Skeletal muscle cell (primary cell): ENCODE measurements around the gene AP5S1.
"Not testable (repeated sequence)": the region's sequence is repeated elsewhere in the genome, so short reads cannot be mapped to it uniquely, and the experiment has no call there.

Source experiments
- DNase-seq: peaks from one replicate; pipeline ENCODE4 v3.0.0-alpha.2; 2010; ENCODE audit warnings: low read depth
- H3K4me3 ChIP-seq: 2 replicates; pipeline ENCODE4 v1.5.1; 2011; ENCODE audit warnings: low read depth, mild to moderate bottlenecking, control low read depth, low read length, moderate library complexity

AP5S1 gene

DNA sequence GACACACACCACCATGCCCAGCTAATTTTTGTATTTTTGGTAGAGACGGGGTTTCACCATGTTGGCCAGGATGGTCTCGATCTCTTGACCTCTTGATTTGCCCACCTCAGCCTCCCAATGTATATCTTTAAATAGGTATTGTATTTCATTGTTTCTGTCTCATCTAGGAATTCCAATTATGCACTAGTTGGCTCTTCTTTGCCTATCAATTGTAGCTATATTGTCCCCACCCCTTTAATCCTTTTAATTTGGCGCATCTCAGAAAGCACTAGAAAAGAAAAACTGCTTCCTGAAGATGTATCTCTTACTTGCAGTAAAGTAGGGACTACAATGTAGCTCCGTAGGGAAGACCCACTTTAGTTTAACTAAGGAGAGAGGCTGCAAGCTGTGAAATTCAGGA, 15.8 kb downstream of the AP5S1 start:
- no peak for DNase-seq
- H3K4me3 ChIP-seq = no peak overlapping the region

DNA sequence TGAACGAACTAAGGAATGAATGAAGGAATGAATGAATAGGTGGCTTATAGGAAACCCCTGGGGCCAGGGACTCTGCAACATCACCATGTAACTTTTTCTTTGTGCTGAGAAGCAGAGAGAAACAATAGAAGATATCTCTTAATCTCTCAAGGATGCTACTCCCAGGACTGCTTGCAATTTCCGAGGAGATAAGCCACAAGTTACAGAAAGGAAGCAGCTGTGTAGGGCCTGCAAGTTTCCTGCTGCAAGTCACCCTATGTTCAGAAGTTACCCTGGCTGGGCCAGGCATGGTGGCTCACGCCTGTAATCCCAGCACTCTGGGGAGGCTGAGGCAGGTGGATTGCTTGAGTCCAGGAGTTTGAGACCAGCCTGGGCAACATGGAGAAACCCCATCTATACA, 19.0 kb downstream of the AP5S1 start:
- no peak for DNase-seq
- no peak overlapping the region for H3K4me3 ChIP-seq

DNA sequence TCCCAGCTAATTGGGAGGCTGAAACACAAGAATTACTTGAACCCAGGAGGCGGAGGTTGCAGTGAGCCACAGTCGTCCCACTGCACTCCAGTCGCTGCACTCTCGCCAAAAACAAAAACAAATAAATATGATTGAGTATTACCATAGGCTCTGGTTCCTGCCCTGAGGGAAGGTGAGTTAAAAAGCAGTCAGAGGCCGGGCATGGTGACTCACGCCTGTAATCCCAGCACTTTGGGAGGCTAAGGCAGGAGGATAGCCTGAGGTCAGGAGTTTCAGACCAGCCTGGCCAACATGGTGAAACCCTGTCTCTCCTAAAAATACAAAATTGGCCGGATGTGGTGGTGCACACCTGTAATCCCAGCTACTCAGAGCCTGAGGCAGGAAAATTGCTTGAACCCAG, 19.9 kb downstream of the AP5S1 start:
- not testable (repeated sequence) for H3K4me3 ChIP-seq, DNase-seq

DNA sequence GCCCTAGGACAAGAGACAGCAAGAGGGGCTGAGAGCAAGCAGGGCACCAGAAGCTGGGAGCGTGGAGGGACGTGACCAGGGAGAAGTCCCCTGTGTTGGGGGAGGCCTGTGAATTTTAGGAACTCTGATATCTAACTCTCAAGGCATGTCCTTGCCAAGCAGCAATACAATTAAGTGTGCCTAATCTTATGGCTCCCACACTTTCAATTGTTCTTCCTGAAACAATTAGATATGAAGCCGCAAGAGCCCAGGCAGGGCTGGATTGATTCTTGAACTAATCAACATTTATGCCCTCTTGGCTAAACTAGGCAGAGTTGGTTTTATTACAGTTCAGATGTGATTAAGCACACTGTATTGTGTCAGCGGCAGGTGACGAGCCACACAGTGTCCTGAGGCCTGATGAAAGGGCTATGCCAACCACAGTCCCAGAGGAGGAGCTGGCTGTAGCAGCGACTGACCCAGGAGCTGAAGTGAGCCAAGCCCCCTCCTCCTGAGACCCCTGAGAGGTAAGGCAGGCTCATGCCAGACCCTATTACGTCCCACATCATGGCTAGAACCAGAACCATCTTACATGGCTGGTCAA, 22.1 kb downstream of the AP5S1 start:
- H3K4me3 ChIP-seq = no peak overlapping the region
- DNase-seq = no peak

DNA sequence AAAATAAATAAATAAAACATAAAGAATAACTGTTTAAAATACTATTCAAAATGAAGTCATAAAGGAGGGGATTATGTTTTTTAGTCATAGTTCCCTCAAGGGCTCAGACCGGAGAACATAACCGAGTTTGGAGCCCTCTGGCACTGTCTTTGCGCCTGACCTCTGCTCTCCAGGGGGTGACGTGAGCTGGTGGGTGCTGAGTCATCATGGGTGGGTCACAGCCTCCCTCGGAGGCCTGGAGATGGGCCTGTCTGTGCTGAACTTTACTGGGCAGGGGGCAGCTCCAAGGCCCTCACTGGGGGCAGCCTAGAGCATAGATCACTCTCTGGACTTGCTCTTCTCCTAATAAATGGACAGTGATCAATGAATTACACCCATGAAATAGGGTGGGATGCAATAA, 23.1 kb downstream of the AP5S1 start:
- H3K4me3 ChIP-seq = no peak overlapping the region
- DNase-seq = peak; percentile 60

DNA sequence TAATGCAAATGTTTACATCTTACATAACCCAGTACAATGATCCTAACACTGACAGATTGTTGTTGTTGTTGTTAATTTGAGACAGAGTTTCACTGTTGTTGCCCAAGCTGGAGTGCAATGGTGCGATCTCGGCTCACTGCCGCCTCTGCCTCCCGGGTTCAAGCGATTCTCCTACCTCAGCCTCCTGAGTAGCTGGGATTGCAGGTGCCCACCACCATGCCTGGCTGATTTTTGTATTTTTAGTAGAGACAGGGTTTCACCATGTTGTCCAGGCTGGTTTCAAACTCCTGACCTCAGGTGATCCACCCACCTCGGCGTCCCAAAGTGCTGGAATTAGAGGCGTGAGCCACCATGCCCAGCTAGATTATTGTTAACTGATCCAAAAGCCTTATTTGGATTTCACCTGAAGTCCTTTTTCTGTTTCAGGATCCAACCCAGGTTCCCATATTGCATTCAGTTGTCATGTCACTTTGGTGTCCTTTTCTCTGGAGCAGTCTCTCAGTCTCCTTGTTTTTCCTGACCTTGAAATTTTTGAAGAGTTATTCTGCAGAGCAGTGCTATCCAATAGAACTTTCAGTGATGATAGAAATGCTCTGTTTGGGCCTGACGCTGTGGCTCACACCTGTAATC, 23.8 kb downstream of the AP5S1 start:
- H3K4me3 ChIP-seq, DNase-seq: not testable (repeated sequence)

DNA sequence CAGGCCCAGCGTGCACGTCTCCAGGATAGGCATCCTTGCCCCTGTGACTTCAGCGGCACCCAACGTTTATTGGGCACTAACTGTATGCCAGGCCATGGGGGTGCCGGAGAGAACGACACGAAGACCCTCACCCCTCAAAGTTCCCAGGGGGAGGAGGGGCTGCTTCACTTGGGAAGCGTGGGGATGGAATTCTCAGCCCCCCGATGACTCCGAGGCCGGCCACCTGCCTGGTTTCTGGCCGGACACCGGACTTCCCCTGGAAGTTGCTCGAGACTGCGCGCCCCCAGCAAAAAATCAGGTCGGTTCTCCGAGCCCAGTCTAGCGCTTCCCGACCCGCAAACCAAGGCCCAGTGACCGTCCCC, 26.0 kb downstream of the AP5S1 start:
- DNase-seq = no peak
- peak overlapping the region; percentile 87 for H3K4me3 ChIP-seq

DNA sequence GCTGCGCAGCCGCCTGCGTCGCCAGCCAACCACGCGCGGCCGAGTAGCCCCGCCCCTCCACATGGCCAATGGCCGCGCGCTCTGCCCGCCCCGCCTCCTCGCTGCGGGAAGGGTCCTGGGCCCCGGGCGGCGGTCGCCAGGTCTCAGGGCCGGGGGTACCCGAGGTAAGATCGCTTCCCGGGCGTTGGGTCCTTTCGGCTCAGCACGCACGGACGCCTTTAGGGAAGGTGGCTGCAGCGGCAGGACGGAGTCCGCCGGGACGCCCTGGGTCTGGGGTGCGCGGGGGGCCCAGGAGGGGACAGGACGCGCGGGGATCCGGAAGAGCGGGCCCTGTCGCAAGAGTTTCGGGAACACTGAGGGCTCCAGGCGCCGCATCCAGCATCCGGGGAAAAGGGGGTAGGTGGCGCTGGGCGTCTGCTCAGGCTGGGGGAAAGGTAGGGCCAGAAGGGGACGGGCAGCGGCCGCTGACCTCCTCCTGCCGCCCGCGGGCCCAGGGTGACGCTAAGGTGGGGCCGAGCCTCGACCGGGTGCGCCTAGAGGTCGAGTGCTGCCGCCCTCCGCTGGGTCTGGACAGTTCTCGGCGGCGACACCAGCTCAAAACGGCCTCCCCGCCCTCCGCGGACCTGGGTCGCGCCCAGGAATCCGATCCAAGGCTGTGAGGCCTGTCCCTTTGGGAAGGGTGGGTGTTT, 26.5 kb downstream of the AP5S1 start, which contains the start of gene MAVS:
MAVS (plus strand) TSS at position 95 of the 689 bp plus-strand sequence. CDS start 7,791 bp downstream, outside the sequence.
- DNase-seq = peak; percentile 36
- peak within 1 kb of the TSS; percentile 87 for H3K4me3 ChIP-seq

DNA sequence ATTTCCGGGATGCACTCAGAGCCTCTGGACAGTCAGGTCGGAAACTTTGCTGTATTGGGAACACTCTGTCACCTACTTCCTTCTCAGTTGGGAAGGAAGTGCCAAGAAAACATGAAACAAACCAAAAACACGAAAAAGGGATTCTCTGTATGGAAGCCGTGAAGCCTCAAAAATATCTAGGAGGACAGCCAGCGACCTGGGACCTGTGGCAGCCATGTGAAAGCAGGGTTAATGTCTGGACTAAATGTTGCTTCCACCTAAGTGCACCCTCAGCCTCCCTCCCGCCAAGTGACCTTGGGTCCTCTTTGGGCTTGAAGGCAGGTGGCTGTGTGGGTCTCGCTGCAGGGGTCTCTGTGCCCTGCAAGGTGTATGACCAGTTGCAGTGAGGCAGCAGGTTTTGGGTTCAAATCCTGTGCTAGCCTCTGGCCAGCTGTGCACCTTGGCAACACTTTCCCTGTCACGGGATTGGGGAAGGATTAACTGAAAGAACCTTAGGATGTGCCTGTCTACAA, 27.1 kb downstream of the AP5S1 start:
- H3K4me3 ChIP-seq = peak overlapping the region; percentile 87
- no peak for DNase-seq

DNA sequence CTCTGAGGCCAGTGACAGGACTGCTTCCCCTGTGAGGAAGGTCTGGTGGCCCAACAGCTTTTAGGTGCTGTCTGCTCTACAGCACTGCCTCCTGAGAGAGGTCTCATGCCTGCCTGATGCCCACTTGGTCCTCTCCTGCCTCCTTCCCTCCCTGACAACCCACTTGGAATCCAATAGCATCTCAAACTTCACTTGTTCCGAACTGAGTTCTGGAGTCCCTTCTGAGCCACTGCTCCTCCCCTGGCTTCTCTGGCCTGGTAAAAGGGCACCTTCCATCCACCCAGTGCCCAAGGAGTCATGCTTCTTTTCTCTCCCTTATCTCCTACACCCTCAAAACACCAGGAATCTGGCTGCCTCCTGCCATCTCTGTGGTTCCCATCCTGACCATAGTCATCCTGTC, 28.2 kb downstream of the AP5S1 start:
- DNase-seq = no peak
- no peak overlapping the region for H3K4me3 ChIP-seq

DNA sequence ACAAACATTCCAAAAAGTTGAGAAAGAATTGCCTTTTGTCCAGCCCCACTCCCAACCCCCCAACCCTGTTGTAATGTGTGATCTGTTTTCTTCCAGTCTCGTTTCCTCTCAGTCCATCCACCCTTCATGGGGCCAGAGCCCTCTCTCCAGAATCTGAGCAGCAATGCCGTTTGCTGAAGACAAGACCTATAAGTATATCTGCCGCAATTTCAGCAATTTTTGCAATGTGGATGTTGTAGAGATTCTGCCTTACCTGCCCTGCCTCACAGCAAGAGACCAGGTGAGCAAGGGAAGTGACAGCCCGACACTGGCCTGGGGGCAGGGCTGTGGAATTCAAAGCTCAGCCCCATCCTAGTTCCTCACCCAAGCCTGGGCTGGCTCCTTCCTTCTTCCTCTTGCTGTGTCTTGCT, 34.1 kb downstream of the AP5S1 start:
- DNase-seq = no peak
- H3K4me3 ChIP-seq = no peak overlapping the region

DNA sequence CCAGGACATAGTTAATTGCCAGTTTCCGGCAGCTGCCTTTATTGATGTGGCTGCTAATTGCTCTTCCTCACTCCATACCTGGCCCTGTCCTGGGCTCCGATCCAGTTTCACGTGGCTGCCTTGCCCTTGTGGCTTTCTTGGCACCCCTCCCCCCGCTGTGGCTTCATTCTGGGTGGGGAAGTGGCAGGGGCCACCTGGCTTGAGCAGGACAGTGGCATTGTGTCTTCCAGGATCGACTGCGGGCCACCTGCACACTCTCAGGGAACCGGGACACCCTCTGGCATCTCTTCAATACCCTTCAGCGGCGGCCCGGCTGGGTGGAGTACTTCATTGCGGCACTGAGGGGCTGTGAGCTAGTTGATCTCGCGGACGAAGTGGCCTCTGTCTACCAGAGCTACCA, 37.1 kb downstream of the AP5S1 start:
- DNase-seq = no peak
- no peak overlapping the region for H3K4me3 ChIP-seq

DNA sequence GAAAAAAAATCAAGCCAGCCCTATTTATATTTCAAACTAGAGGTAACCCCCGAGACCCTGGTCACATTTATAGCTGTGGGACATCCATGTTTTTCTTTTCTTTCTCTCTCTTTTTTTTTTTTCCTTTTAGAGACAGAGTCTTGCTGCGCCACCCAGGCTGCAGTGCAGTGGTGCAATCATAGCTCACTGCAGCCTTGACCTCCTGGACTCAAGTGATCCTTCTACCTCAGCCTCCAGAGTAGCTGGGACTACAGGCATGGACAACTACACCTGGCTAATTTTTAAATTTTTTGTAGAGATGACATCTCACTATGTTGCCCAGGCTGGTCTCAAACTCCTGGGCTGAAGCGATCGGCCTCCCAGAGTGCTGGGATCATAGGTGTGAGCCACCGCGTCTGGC, 38.3 kb downstream of the AP5S1 start:
- no peak overlapping the region for H3K4me3 ChIP-seq
- DNase-seq = no peak

DNA sequence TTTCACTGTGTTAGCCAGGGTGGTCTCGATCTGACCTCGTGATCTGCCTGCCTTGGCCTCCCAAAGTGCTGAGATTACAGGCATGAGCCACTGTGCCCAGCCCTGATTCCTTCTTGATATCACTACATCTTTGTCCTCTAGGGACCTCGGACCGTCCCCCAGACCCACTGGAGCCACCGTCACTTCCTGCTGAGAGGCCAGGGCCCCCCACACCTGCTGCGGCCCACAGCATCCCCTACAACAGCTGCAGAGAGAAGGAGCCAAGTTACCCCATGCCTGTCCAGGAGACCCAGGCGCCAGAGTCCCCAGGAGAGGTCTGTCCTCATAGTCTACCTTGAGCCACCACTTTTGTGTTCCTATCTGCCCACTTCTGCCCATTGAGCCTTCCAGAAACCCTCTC, 40.8 kb downstream of the AP5S1 start:
- H3K4me3 ChIP-seq = no peak overlapping the region
- DNase-seq = no peak

DNA sequence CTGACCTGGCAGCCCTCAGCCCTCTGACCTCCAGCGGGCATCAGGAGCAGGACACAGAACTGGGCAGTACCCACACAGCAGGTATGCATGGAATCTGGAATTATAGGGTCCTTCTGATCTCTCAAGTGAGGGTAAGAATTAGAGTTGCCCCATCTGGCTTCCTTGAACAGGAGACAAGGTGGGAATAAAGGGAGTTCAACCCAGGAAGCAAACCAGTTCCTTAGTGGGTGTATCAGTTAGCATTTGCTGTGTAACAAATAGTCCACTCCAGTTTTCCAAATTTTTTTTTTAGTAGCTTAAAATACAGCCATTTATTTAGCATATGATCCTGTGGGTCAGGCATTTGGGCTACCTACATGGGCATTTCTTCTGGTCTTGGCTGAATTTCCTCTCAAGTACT, 42.0 kb downstream of the AP5S1 start:
- no peak overlapping the region for H3K4me3 ChIP-seq
- DNase-seq = no peak

DNA sequence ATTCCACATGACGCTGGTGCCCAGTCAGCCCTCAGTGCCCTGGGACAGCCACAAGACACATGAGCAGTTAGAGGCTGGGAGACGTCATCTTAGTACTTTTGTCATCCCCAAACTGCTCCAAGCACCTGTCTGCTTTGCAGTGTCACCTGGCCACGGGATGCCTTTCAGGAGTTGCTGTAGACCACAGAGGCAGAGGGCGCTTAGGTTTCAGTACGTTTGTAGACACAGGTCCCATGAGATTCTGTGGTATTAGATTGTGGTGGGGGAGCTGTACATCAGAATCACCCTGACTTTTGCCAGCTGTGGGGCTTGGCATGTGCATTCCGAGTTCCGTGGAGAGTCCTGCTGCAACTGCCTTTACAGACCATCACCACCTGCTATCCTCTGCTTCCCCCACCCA, 43.0 kb downstream of the AP5S1 start:
- no peak overlapping the region for H3K4me3 ChIP-seq
- DNase-seq = no peak

DNA sequence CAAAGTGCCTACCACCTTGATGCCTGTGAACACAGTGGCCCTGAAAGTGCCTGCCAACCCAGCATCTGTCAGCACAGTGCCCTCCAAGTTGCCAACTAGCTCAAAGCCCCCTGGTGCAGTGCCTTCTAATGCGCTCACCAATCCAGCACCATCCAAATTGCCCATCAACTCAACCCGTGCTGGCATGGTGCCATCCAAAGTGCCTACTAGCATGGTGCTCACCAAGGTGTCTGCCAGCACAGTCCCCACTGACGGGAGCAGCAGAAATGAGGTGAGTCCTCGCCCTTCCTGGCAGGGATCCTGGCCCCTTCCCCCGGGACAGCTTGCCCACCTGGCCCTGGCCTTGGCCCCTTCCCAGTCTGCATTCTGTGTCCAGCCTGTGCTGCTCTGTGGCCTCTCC, 44.2 kb downstream of the AP5S1 start:
- no peak for DNase-seq
- H3K4me3 ChIP-seq = no peak overlapping the region

DNA sequence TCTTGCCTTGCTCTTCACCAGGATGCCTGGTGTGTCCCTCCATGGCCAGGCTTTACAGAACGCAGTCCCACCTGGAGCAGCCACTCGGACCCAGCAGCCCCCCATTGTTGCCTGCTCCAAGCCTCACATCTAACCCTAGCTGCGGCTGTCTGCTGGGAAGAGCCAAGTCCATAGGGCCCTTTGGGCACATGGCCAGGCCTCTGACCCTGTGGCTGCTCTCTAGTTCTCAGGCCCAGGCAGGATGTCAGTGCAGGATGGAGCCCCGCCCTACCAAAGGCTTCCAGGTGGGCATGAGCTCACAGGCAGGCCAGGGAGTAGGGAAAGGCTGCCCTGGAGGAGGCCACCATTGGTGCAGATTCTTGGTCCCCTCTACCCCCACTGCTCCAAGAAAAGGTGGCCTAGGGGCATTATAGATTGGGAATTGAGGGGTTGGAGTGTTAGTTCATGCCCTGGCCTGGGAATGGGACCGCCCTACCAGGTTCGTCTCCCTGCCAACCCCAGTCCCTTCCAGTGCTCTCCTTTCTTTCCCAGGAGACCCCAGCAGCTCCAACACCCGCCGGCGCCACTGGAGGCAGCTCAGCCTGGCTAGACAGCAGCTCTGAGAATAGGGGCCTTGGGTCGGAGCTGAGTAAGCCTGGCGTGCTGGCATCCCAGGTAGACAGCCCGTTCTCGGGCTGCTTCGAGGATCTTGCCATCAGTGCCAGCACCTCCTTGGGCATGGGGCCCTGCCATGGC, 45.0 kb downstream of the AP5S1 start:
- no peak for DNase-seq
- no peak overlapping the region for H3K4me3 ChIP-seq

DNA sequence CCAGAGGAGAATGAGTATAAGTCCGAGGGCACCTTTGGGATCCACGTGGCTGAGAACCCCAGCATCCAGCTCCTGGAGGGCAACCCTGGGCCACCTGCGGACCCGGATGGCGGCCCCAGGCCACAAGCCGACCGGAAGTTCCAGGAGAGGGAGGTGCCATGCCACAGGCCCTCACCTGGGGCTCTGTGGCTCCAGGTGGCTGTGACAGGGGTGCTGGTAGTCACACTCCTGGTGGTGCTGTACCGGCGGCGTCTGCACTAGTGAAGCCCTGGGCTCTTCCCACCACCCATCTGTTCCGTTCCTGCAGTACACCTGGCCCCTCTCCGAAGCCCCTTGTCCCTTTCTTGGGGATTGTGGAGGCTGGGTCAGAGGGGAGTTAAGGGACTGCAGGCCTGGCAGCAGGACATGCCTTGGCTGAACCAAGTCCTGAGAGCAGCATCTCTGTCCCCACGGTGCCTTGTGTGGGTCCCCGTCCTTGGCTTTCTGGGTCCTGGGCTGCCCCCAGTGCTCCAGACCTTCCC, 45.6 kb downstream of the AP5S1 start:
- H3K4me3 ChIP-seq = no peak overlapping the region
- DNase-seq = no peak

DNA sequence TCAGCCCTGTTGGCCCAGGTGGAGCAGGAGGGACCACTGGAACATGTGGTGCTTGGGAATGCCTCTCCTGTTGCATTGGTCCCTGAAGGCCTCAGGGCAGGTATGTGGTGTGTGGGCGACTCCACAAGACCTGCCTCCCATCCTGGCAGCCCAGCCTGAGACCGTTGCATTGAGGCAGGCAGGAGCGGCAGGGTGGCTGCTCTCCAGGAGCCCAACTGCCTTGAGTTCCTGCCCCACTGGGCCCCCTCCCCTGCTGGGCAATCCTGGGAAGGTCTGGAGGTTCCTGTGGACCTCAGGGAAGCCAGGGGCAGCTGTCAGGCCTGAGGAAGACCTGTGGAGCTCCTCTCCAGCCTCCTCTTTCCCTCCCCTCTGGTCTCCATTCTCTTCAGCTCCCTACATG, 46.1 kb downstream of the AP5S1 start:
- no peak for DNase-seq
- H3K4me3 ChIP-seq = no peak overlapping the region
